GM21423 (cell line): ENCODE results near the gene KRT86.
A peak's percentile ranks its signal among the peaks of the same experiment; 100 is the strongest.
"Not testable (repeated sequence)": the region's sequence is repeated elsewhere in the genome, so short reads cannot be mapped to it uniquely, and the experiment has no call there.

Source experiments
- ATAC-seq: cut with Tn5 transposase; IDR thresholded peaks from one replicate; pipeline ENCODE4 v1.9.1; 2021; ENCODE audit warnings: mild to moderate bottlenecking, moderate library complexity; ENCODE audit not compliant: unreplicated experiment

Gene KRT86

GRCh38 chr12:52312086-52312485 lies 37.6 kb downstream of the KRT86 start:
- ATAC-seq: no peak

GRCh38 chr12:52313461-52313860 lies 39.0 kb downstream of the KRT86 start:
- ATAC-seq: no peak

- no peak for ATAC-seq
Observed at GRCh38 chr12:52313926-52314325, 39.5 kb downstream of the KRT86 start.

GRCh38 chr12:52314511-52314910 lies 40.1 kb downstream of the KRT86 start:
- ATAC-seq: no peak

GRCh38 chr12:52315721-52316120 lies 41.3 kb downstream of the KRT86 start:
- not testable (repeated sequence) for ATAC-seq

GRCh38 chr12:52316290-52316689 lies 41.8 kb downstream of the KRT86 start:
- ATAC-seq: no peak

GRCh38 chr12:52316701-52317100 lies 42.3 kb downstream of the KRT86 start:
- no peak for ATAC-seq

- ATAC-seq: no peak
Observed at GRCh38 chr12:52317468-52318052, 43.1 kb downstream of the KRT86 start.

GRCh38 chr12:52318241-52318990 lies 44.0 kb downstream of the KRT86 start:
- no peak for ATAC-seq

- ATAC-seq: no peak
Observed at GRCh38 chr12:52319097-52319496, 44.7 kb downstream of the KRT86 start.

- no peak for ATAC-seq
Observed at GRCh38 chr12:52320784-52321400, 46.4 kb downstream of the KRT86 start, which contains the start of gene KRT83. TSS of gene KRT83 (minus strand) at chr12:52321398. CDS start at chr12:52321335, 63 bp downstream.

- no peak for ATAC-seq
Observed at GRCh38 chr12:52321418-52321817, 47.0 kb downstream of the KRT86 start.

GRCh38 chr12:52322069-52322468 lies 47.6 kb downstream of the KRT86 start:
- ATAC-seq: no peak

GRCh38 chr12:52323001-52323400 lies 48.6 kb downstream of the KRT86 start:
- ATAC-seq: no peak

- no peak for ATAC-seq
Observed at GRCh38 chr12:52323416-52324152, 49.1 kb downstream of the KRT86 start.

GRCh38 chr12:52324153-52324444 lies 49.7 kb downstream of the KRT86 start:
- no peak for ATAC-seq

- peak; percentile 92 for ATAC-seq
Observed at GRCh38 chr12:52327052-52327829, 52.8 kb downstream of the KRT86 start.

- ATAC-seq: no peak
Observed at GRCh38 chr12:52327830-52328500, 53.5 kb downstream of the KRT86 start.

GRCh38 chr12:52331039-52331438 lies 56.6 kb downstream of the KRT86 start:
- ATAC-seq: no peak

GRCh38 chr12:52331833-52332232 lies 57.4 kb downstream of the KRT86 start:
- no peak for ATAC-seq
